Loucy (cell line): ENCODE results near the gene CHST11.

Source experiments
- EZH2phosphoT487 ChIP-seq: fragments of 200-600 bp; IDR thresholded peaks from 2 replicates; pipeline ENCODE4 v1.6.1; 2018; ENCODE audit warnings: antibody characterized with exemption, mild to moderate bottlenecking, moderate library complexity, borderline replicate concordance
- TF ChIP-seq, protein P1 (sequence below): fragments of 200-600 bp; sonication (generic); conservative IDR thresholded peaks from 2 replicates; pipeline ENCODE4 v1.5.1; 2014; ENCODE audit warnings: mild to moderate bottlenecking, antibody characterized with exemption, low read length

DNA sequence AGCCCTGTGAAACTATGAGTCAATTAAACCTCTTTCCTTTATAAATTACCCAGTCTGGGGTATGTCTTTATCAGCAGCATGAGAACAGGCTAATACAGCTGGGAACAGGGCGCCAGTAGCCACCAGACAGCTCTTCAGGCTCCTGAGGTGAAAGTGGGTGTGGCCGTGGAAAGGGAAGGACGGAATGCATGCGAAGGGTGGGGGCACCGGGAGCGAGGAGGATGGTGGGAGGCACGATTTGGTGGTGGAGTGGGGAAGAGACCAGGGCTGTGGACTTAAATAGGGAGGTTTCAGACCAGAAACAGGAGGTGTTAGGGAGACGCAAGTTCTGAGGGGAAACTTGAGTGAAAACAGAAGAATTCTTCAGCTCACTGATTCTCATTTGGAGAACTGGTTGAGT, 44.1 kb upstream of the CHST11 start:
- TF ChIP-seq, protein P1, sequence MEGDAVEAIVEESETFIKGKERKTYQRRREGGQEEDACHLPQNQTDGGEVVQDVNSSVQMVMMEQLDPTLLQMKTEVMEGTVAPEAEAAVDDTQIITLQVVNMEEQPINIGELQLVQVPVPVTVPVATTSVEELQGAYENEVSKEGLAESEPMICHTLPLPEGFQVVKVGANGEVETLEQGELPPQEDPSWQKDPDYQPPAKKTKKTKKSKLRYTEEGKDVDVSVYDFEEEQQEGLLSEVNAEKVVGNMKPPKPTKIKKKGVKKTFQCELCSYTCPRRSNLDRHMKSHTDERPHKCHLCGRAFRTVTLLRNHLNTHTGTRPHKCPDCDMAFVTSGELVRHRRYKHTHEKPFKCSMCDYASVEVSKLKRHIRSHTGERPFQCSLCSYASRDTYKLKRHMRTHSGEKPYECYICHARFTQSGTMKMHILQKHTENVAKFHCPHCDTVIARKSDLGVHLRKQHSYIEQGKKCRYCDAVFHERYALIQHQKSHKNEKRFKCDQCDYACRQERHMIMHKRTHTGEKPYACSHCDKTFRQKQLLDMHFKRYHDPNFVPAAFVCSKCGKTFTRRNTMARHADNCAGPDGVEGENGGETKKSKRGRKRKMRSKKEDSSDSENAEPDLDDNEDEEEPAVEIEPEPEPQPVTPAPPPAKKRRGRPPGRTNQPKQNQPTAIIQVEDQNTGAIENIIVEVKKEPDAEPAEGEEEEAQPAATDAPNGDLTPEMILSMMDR = no peak
- TF ChIP-seq EZH2phosphoT487 = no peak
